Muscle of back (tissue), 11 donors: Measurements from ENCODE around the gene LUC7L2. TPM values are rescaled to one million over a fixed set of nuclear protein-coding genes. Genes with fewer than 3 reads are reported as not detected.
"Not testable (repeated sequence)": the region's sequence is repeated elsewhere in the genome, so short reads cannot be mapped to it uniquely, and the experiment has no call there.

Source experiments
- DNase-seq, 3 donors: peaks; one replicate each; pipeline versions ENCODE4 v3.0.0 to v3.0.0-alpha.2; 2013
- polyA plus RNA-seq, 10 donors: library from polyadenylated mRNA; unstranded; fragments of 120-200 nt; gene quantifications; one replicate each; pipeline ENCODE4 v1.2.1, GENCODE V29; 2013; ENCODE audit not compliant: insufficient read length in 10 of 10

LUC7L2 gene
- polyA plus RNA-seq, 10 donors: 46.4 to 94.0 (median 70.0) TPM

DNA sequence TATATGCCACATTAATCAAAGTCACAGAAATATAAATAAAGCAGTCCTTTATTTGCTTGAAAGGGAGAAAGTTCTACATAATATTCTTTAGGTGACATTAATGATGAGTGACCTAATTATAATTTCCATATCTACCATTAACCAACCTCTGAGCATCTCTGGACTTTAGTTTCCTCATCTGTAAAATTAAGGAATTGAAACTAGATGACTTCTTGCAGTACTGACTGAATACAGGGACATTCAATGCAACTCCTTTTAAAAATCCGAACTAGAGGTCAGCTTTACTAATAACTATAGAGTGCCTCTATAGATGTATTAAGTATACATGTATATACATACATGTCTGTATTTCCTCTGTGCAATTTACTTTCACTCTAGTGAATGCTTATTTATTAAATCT lies 14.7 kb upstream of the LUC7L2 start:
- DNase-seq: no peak

DNA sequence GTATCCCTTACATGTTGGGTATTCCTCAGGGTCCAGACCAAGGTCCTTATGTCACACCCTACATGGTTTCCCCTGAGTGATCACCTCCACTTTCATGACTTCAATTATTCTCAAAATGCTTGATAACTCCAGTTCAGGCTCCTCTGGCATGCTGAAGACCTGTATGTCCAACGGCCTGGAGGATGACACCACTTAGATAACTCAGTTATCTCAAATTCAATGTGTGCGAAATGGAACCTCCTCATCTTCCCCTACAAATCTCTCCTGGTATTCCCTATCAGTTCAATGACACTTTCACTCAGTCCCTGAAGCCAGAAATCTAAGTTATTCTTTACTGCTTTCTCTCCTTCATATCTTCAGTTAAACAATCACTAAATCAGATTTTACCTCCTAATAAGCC lies 8.7 kb upstream of the LUC7L2 start:
- DNase-seq: no peak

DNA sequence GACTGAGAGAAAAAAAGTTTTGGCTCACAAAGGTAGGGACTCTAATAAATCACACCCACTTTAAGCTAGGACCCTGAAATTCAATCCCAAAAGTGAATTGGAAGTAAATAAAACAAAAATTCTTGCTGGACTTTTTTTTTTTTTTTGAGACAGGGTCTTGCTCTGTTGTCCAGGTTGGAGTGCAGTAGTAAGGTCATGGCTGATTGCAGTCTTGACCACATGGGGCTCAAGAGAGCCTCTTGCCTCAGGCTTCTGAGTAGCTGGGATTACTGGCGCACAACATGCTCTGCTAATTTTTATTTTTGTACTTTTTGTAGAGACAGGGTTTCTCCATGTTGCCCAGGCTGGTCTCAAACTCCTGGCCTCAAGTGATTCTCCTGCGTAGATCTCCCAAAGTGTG lies 5.0 kb upstream of the LUC7L2 start:
- no peak for DNase-seq

DNA sequence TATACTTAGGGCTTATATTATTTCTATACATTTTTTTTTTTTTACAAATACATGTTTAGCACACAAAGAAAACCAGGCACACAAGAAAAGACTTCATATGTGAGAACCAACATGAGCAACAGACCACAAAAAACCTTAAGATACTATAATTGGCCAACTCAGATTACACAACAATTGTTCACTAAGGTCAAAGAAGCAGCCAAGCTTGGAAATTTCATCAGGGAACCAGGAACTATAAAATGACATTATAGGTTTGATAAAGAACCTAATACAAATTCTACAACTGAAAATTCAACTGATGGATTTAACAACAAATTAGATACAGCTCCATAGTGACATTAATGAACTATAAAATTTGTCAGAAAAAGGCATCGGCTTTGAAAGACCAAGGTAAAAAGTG lies 4.4 kb upstream of the LUC7L2 start:
- DNase-seq: no peak

DNA sequence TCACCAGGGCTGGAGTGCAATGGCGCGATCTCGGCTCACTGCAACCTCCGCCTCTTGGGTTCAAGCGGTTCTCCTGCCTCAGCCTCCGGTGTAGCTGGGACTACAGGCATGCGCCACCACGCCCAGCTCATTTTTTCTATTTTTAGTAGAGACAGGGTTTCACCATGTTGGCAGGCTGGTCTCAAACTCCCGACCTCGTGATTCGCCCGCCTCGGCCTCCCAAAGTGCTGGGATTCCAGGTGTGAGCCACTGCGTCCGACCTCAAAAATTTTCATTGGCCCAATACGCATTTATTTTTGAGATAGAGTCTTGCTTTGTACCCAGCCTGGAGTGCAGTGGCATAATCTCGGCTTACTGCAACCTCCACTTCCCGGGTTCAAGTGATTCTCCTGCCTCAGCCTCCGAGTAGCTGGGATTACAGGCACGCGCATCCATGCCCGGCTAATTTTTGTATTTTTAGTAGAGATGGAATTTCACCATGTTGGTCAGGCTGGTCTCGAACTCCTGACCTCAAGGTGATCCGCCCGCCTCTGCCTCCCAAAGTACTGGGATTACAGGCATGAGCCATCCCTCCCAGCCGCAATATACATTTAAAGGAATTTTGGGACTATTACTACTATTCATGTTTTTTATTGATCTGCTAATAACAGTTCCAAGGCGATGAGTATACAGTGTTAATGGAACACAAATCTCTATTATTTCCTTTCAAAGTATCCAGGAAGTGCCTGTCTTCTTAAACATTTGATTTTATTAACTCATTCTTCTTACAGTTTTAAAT lies 1.8 kb upstream of the LUC7L2 start:
- DNase-seq: not testable (repeated sequence)

DNA sequence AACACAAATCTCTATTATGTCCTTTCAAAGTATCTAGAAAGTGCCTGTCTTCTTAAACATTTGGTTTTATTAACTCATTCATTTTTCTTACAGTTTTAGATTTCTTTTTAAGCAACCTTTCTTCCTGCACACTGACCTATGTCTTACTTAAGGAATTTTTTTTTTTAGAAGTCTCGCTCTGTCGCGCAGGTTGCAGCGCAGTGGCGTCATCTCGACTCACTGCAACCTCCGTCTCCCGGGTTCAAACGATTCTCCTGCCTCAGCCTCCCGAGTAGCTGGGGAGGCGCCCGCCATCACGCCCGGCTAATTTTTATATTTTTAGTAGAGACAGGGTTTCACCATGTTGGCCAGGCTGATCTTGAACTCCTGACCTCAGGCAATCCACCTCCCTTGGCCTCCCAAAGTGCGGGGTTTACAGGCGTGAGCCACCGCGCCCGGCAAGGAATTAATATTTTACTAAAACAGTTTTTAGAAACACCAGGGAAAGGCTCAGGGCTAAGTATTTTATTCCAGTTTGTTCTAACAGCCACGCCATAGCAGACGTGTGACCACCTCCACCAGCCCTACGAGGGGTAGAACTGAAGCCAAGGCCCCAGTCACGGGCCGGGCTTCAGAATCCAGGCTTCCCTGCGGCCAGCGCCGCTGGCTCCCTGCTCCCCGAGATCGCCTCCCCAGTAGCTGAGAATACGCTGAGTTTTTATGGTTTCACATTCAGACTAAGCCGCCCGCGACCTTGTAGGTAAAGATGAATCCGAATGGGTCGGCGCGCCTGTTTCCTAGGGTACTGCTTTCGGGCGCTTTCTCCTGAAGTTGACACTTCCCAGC lies 941 bp upstream of the LUC7L2 start:
- DNase-seq: peak in 1 of 3 donors; percentile 46

DNA sequence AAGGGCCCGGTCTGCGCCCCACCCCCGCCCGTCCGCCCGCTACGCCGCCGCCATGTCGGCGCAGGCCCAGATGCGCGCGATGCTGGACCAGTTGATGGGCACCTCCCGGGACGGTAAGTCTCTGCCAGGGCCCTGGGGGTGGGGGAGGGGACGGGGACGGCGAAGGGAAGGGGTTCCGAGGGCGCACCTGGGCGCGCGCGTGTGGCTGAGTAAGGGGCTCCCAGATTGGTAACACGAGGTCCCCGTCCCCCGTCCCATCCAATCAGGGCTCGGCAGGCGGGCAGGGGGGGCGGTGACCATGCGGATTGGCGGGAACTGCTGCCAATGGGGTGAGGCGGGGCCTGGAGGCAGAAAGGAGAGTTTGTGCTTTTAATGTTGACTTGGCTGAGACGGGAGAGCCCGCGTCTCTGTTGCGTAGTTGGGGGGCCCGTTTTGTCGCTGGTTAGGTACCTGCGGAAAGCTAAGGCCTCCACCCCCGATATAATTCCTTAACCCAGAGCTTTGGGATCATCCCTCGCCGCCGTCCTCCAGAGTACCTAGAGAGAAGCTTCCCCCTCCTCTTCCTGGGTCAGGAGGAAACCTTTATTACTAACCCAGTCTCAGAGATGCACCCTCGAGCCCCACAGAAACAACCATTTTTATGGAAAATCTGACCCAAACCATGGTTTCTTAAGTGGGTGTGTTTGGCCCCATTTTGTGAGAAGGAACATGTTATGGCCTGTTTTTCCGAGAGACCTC lies 685 bp downstream of the LUC7L2 start:
- DNase-seq: peak; percentile 94 to 98 (median 96)

DNA sequence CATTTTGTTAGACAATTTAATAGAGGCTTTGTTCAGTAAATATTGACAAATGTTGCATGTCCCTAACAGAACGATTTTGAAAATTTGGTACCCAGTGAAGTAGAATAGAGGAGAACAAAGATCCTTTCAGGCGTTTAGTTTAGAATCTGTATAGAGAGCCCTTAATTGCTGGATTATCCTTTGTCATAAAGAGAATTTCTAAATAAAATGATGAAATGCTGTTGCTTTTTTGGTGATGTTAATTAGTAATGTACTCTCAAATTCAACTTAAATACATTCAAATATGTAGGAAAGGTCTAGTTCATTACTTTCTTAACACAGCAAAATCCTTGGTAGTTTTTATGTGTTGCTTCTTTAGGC lies 1.2 kb downstream of the LUC7L2 start:
- no peak for DNase-seq

DNA sequence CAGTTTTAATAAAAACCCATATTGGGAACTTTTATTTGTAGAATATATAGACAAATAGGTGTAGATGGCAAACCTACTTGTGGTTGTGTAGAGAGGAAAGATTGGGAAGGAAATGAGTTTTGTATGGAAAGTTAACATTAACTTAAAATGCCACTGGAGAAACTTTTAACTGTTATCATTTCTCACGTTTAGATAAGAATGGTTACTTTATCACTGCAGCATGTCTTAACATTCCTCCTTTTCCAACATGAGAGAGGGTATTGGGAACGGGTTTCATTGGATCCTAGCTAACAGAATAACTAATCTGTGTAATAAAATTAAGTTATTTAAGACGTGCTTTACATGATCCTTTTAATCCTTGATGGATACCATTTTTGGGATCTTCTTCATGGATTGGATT lies 1.8 kb downstream of the LUC7L2 start:
- no peak for DNase-seq

DNA sequence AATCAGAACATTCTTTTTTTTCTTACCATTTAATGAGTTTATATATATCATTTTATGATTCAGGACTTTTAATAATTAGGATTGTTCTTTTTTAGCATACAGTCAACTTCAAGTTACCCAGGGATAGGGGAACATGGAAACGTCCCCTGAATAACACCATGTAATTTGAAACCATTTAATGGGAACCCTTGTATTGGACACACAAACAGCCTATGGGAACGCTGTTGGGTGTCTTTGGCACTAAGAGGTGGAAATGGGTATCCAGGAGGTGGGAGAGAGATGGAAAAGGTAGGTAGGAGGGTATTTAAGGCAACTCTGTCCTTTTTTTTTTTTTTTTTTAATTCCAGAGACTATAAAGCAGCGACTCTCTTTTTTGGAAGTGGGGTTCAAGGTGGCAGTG lies 2.6 kb downstream of the LUC7L2 start:
- no peak for DNase-seq

DNA sequence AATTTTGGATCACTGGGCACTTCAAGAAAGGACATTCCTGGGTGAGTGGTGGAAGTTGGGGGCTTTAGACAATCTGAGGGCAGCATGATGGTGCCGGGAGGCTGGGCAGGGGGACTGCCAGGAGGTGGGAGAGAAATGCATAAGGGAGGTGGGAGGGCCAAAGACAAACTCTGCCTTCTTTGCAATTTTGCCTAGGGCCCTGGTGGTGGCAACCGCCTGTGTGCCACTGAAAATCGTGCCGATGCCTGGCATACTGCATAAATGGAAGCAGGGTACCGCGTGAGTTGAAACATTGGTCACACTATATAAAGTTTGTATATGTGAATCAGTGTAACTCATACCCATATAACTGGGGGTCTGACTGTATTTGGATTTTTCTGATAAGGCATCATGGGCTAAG lies 3.3 kb downstream of the LUC7L2 start:
- DNase-seq: no peak

DNA sequence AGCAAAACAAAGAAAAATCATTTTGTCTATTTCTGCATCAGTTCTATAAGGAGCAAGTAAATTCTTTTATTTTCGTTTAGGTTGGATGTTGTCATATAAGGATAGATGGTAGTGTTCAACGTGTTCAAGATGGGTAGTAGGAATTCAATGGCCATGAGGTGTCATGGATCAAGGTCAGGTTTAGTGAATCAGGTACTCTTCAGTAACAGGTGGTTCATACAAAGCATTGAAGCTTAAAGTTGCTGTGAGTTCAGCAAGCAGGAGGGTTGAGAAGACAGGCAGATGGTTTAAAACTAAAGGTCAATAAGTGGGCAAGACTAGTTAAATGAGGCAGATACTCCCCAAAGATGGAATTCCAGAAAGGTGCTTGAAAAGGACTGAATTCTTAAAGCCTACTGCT lies 5.6 kb downstream of the LUC7L2 start:
- no peak for DNase-seq

DNA sequence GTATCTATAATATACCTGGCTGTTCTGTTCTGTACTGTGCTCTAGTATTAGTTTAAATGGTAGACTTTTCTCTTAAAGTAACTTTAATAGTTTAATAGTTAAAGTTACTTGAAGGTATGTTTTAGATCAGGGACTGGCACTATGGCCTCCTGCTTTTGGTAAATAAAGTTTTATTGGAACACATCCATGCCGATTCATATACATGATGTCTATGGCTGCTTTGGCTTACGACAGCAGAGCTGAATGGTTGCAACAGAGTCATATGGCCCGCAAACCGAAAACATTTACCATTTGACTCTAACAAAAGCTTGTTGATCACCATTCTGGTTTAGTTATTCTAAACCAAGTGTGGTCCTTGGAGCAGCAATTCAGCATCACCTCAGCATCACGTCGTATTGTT lies 6.7 kb downstream of the LUC7L2 start:
- no peak for DNase-seq

DNA sequence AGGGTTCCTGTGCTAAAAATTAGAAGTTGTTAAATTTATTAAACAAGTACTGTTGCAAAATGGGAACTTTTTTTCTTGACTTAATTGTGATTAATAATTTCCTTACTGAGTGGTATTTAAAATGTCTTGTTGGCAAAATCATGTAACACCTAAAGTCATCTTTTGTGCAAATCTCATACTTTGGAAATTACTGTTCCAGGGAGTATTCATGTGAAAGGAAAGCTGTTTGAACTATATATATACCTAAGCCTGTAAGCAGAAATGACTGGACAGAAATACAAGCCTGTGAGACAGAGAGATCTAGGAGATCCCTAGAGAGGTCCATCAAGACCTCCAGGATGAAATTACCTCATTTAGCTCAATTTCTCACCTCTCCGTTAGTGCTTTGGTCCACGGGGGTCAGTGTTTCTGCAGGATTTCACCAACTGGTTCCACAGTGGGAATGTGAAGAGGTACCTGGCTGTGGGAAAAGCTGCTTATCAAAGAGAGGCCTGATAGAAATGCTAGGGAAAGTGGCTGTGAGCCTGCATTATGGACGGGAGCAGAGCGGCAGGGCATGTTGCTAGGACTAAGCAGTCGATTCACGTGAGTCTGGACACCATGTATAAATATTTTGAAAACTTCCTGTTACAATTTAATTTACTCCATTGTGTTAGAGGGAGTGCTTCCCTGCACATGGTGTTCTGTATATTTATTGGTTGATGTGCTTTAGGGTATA lies 7.9 kb downstream of the LUC7L2 start:
- no peak for DNase-seq

DNA sequence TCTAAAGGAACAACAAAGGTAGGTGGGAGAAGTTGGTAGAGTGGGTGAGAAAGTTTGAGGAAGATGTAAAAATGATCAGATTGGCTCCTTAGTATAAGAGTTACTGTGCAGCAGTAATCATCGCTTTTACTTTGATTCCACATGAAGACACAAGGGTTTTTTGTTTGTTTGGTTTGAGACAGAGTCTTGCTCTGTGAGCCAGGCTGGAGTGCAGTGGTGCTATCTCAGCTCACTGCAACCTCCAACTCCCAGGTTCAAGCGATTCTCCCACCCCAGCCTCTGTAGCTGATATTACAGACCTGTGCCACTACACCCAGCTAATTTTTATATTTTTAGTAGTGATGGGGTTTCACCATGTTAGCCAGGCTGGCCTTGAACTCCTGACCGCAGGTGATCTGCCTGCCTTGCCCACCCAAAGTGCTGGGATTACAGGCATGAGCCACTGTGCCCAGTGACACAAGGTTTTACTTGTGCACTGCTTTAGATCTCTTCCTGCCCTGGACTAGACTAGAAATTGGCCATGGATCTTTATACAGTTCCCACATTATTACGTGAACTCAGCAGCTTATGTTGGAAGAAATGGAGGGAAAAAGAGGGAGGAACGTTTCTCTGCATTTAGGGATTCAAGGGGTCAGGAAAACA lies 10.7 kb downstream of the LUC7L2 start:
- DNase-seq: no peak

DNA sequence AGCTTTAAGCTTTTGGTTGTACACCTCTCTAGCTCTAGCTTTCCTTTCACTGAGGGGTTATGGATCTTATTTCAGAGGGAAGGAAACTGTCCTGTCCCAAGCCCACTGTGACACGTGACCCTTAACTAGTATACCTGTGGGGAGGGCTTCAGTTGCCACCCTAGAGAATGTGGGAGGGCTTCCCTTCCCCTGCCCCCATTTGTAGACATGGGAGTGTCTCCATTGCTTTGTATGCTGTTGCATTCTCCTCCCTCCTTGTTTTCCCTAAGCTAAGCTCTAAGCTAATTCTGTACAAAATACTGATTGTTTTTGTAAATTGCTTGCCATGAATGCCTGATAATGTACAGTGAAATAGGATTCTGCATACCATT lies 11.2 kb downstream of the LUC7L2 start:
- no peak for DNase-seq

DNA sequence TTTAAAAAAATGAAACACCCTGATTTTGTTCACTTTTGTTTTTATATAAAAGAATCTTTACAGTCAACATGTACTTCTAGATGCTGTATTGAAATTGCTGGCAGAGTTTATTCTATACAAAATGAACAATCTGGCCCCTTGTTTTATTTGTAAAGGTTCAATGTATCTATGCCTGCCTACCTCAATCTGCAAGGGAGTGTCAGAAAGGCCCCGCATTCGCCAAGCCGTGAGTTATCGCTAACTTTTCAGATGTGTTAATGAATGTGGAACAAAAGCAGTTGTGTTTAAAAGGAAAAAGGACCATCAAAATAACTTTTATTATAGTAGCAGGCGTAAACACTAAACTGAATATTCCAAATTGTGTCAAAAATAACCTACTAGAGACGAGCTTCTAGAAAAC lies 14.6 kb downstream of the LUC7L2 start:
- DNase-seq: no peak

DNA sequence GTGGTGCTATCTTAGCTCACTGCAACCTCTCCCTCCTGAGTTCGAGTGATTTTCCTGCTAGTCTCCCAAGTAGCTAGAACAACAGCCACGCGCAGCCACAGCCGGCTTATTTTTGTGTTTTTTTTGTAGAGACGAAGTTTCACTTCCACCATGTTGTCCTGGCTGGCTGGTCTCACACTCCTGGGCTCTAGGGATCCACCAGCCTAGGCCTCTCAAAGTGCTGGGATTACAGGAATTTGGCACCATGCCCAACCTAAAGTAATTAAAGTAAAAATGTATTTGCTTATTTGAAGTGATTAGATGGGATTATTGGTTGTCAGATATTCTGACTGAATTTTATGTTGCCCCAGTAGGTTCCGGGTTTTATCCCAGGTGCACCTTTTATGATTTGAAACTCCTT lies 22.7 kb downstream of the LUC7L2 start:
- peak in 1 of 3 donors; percentile 4 for DNase-seq

DNA sequence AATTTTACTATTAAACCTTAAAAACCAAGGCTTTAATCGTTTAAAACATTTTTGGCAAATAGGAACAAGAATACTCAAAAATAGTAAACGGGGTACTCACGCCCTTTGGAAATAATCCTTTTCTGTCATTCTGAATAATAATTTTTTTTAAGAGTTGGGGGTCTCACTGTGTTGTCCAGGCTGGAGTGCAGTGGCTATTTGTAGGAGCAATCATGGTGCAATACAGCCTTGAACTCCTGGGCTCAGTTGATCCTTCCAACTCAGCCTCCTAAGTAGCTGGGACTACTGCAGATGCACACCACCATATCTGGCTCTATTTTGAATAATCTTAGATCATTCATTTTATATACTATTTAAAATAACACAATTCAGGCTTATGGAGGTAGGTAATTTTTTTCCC lies 24.9 kb downstream of the LUC7L2 start:
- no peak for DNase-seq

DNA sequence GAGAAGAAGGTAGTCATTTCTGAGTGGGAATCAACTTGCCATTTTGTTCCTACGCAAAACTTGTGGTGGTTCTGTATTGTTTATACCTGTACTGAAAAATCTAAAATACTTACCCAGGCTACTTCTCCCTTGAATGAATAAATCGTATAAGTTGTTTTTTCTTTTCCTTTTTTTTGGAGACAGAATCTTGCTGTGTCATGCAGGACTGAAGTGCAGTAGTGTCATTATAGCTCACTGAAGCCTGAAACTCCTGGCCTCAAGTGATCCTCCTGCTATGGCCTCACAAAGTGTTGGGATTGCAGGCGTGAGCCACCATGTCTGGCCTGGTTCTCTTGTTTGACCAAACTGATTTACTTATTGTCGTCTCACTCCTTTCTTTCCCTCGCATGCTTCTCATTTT lies 27.9 kb downstream of the LUC7L2 start:
- no peak for DNase-seq

DNA sequence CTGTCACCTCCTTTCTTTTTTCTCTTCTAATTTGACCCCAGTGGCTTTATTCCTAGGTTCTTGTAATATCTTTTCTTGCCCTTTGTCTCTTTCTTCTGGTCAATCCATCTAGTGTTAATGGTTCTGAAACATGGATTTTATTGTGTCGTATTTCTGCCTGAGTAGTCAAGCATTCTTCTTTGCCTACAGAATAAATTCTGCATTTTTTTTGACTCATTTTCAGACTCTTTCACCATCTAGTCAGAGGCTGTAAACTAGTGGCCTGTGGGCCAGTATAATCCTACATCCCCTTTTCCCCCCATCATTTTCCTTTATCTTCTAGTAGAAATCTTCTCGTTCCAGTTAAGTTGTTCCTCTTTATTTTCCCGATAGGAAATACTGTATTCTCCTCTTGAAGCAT lies 29.4 kb downstream of the LUC7L2 start:
- DNase-seq: no peak

DNA sequence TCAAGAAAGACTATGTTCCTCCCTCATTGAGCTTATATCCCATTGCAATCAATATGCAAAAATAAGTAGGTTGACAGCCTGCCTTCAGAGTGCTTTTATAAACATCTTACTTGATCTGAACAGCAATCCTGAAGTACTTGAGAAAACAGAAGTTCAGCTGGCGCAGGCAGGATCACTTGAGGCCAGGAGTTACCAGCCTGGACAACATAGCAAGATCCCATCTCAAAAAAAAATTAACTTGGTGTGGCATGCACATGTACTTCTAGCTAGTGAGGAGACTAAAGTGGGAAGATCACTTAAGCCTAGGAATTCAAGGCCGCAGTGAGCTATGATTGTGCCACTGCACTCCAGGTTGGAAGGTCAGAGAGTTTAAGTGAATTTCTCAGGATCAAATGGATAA lies 30.1 kb downstream of the LUC7L2 start:
- no peak for DNase-seq
